Left cardiac atrium (tissue), 4 donors: ENCODE results near the gene EXOC3L1. TPM values are rescaled to one million over a fixed set of nuclear protein-coding genes. Genes with fewer than 3 reads are reported as not detected.
A peak's percentile ranks its signal among the peaks of the same experiment; 100 is the strongest.

Experiments
- ATAC-seq, 2 donors: fragments of 200-7000 bp; cut with Tn5 transposase; one replicate each; pipeline ENCODE4 v1.9.1; 2020; ENCODE audit warnings: mild to moderate bottlenecking in 2 of 2, moderate library complexity in 2 of 2
- DNase-seq: peaks from one replicate; pipeline ENCODE4 v3.0.0-alpha.2; 2020
- intact Hi-C, 2 donors: fragments of 100-400 bp; cut with DNase I; formaldehyde crosslinking; loops; one replicate each; pipeline versions ENCODE4 v1.14.1 to v1.15.1; 2022 to 2023
- total RNA-seq, 2 donors: library from RNA; stranded (reverse); fragmentation: NEBNext Ultra II Directional; extraction: Animal tissue kit (Norgen Biotek cat#: 25700); gene quantifications; one replicate each; pipeline ENCODE4 v1.2.1, GENCODE V29; 2021
- donor health status: DM: no; HTN: yes; CAD: no.
- donor health status: DM: no; HTN: yes; CAD: no; lungs with severe emphysema.
- donor health status: DM: yes; HTN: yes; CAD: no.
- donor health status: Dilated cardiomyopathy.

The EXOC3L1 gene
- total RNA-seq, 2 donors from 2014 or later = 1.9 to 2.0 TPM

DNA sequence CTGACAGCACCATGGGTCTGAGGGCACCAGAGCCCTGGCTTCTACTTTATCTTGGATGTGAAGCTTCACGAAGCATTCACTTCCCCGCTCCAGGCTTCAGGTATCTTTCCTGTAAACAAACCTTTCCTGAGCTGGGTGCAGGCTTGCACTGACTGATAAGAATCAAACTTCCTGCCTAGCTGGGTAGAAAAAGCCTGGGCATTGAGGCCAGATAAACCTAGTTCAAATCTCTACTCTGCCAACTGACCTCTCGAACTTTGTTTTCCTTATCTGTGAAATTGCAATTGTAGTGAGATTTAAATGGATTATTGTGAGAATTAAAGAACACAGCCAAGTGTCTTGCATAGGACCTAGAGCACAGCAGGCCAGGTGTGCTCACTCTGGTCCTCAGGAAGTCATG is 34.1 kb upstream of the EXOC3L1 start:
- ATAC-seq = no peak
- no peak for DNase-seq
- intact Hi-C loops = no loop called here

DNA sequence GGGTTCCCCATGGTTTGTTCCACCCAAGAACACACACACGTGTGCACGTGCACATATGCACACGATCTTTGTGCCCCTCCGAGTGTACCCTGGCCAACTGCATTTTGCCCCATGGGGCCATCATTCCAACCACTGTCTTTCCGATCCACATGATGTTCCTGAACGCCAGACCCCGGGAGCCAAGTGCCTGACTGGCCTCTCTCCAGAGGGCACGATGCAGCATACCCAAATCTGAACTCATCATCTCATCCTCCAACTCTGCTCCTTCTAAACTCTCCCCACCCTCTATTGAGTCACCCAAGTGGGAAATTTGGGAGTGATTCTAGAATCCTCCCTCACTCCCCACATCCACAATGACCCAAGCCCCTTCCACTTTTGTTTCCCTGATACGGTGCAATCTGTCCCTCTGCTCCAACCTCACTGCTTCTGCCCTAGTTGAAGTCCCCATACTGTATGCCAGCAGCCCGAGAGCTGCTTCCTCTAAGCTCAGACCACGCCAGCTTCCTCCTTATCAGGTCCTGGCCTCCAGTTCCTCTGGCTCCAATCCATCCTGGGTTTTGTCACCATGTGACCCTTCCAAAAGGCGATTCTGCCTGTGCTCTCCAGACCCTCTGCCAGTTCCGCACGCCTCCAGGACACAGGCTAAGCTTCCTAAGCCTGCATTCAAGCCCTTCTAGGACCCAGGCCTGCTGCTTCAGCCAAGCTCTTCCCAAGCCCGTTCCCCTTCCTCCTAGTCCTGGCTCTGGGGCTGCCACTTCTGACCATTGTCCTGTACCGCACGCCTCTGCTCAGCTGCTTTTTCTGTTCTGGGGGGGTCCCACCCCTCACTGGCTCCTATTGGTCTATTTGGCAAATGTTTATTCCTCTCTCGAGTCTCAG is 26.9 kb upstream of the EXOC3L1 start:
- peak; percentile 84 for DNase-seq
- ATAC-seq = peak; percentile 89 to 90
- intact Hi-C loops = no loop called here

DNA sequence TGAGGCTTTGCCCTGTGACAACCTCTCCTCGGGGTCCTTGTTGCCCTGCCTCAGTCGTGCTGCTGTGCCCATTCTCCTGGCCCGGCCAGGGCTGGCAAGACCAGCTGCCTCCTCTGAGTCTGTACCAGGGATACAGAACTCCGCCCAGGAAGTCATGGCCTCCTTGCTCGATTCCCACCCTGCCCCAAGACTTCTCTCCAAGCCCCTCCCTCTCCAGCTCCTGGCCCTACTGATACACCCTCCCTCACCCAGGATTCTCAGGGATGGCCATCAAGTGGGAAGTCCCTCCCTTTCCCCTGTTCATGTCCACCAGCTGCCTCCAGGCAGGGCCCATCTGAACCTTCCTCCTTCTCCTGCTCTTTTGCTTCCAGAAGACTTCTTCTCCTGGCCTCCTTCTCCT is 25.8 kb upstream of the EXOC3L1 start:
- ATAC-seq (no peak), DNase-seq (no peak)
- intact Hi-C loops = no loop called here

DNA sequence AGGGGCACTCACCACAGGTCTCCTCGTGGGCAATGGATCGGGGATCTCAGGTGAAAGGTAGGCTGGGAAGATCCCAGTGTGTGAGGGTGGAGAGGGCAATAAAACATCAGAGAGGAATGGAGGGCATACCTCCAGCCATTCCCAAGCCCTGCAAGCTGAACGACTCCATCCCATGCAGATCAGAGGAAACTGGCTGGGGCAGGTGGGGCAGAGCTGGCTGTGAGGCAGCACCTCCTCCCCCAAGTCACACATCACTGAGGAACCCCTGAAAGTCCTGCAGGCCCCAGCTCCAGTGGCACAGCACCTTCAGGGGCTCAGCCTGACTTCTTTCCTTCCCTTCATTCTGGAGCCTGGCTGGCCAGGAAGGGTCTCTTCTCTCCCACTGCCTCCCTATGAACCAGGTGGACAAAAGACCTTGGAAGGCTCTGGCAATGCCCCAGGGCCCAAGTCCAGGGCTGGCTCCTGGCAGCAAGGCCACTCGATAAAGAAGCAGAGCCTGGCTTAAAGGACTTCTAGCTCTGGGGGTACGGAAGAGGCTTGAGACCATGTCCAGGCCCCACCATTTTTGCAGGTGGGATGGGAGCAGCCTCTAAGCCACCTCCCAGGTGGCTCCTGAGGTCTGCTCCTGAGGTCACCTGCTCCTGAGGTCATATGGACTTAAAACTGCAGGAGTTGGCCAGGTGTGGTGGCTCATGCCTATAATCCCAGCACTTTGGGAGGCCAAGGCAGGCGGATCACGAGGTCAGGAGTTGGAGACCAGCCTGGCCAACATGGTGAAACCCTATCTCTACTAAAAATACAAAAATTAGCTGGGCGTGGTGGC is 23.5 kb upstream of the EXOC3L1 start:
- no peak for ATAC-seq
- intact Hi-C loops = no loop called here
- DNase-seq = no peak

DNA sequence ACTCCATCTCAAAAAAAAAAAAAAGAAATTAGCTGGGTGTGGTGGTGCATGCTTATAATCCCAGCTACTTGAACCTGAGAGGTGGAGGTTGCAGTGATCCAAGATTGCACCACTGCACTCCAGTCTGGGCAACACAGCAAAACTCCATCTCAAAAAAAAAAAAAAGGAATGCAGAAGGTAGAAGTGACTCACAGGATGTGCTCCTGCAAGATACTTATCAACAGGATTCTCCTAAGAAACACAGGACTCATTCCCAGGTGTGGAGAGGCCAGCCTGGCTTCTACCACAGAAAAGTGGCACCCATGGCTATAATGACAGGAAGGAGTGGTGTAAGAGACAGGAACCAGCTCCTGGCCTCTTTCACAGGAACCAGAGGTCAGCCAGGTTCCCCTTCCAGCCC is 22.8 kb upstream of the EXOC3L1 start:
- ATAC-seq (no peak), DNase-seq (no peak)
- intact Hi-C loops = no loop called here

DNA sequence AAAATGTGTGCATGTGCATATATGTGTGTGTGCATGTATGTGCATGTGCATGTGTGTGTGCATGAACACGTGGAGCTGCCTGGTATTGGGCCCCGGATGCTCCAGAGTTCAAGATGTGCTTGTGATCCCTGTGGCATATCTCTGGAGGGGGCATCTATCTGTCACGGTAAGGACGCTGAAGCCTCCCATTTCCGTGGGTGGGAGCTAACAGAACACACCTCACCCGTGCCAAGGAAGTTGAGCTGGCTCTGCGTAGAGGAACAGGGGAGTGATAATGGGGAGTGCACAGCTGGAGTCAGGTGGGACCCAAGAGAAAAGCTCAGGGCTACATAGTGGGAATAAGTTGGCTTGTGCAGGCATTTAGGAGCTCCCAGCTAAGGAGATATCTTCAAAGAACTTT is 21.7 kb upstream of the EXOC3L1 start:
- no peak for DNase-seq

DNA sequence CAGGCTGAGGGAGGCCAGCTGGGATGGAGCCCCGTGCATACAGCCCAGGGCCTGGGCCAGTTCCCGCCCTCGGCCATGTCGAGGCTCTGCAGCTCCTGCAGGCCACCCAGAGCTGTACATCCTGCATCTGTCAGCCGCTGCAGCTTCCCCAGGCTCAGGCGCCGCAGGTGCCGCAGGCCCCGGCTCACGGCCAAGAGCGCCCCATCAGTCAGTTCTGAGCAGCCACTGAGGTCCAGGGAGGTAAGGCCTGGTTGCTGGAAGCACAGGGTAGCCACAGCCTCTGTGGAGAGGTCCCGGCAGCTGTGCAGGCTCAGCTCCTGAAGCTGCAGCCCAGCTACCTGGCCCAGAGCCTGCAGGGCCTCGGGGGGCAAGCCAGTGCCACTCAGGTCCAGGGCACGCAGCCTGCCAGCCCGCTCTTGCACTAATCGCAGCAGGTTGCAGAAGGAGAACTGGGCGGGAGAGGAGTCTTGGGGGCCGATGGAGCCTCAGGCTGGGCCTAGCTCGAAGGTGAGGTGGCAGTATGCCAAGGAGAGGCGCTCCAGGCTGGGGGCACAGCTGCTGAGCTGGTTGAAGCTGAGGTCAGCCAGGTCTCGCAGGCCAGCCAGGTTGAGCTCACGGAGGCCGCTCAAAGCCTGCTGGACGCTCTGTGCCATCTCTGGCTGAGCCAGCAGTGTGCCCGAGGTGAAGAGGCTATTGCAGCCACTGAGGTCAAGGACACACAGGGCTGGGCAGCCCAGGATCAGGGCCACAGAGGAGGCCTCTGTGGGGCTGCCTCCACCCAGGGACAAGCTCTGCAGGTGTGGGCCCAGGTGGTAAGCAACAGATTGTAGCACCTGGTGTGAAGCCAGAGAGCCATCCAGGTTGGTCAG is 20.4 kb upstream of the EXOC3L1 start:
- DNase-seq (no peak), ATAC-seq (peak in 1 of 2 donors; percentile 20)
- intact Hi-C loops = no loop called here

More for the DNA sequence above, 21.7 kb upstream of the EXOC3L1 start:
- no peak for ATAC-seq
- intact Hi-C loops = no loop called here

DNA sequence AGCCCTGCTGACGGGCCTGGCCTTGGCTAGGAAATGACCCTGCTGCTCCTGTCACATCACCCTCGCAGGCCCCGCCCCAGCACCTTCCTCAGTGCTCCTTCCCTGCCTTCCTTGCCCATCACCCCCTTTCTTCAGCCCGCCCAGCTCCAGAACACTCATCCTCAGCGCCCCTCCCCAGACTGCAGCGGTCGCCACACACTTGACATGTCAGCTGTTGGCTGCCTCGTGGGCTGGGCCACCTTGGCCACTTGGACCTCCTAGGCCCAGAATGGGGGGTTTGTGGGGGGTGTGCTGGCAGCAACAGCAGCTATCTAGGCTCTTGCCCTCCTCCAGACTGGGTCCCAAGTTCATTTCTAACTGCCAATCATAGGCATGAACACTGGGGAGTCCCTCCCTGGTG is 19.6 kb upstream of the EXOC3L1 start:
- DNase-seq (no peak), ATAC-seq (no peak)
- intact Hi-C loops = no loop called here

DNA sequence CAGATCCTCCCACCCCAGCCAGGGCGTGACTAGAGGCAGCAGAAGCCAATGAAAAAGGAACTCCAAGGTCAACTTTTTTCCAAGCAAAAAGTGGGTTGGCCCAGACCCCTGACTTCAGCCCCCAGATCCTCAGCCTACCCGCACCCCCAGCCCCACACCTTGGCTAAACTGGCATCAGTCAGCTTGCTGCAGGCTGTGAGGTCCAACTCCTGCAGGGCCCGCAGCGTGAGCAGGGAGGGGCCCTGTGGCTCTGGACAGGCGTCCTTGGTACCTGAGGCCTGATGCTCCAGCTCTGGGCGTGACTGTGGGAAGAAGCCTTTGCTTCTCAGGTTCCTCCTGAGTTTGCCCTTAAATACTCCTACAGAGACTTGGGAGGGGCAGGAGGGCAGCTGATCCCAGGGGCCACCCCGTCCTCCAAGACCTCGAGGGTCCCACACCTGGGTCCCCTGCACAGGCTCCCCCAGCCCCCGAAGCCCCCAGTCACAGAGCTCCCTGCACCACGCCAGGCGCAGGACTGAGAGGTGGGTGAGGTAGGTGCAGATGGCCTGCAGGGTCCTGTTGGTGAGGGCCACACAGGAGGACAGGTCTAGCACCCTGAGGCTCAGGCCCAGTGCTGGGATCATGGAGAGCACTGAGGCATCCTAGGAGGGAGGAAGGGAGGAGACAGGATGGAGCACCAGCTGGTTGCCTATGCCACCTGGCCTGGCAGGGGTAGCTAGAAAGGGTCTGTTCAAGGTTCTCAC is 18.4 kb upstream of the EXOC3L1 start:
- ATAC-seq (no peak), DNase-seq (no peak)
- intact Hi-C loops = no loop called here

DNA sequence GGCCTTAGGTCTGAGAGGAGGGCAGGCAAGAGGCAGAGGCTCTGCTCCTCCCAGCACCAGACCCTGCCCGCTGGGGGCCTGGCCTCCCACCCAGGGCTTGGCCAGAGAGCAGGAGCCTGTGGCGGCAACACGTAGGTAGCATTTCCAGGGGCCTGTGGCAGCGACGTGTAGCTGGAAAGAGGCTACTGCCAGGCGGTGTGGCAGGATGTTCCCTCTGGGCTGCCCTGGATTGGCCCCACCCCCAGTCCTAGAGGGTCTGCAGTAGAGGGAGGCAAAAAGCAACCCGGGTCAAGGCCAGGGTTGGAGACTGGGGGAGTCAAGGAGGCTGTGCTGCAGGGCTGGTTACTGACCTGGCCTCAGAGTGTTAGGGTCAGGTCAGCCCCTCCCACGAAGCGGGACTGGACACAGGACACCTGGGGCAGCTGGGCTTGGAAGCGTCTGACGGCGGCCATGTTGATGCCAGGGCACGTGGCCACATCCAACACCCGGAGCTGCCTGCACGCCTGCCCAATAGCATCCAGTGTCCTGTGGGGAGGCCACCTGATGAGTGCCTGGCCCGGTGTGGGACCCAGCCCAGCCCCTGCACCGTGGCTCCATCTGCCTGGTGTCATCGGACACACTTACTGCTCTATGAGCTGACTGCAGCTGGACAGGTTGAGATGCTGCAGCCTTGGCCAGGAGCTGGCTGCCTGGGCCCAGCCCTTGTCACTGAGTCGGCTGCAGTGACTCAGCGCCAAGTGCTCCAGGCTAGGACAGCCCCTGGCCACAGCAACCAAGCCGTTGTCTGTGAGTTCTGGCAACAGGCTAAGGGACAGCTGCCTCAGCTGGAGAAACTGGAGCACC is 17.5 kb upstream of the EXOC3L1 start:
- intact Hi-C loops = no loop called here
- ATAC-seq (peak in 1 of 2 donors; percentile 13), DNase-seq (no peak)

DNA sequence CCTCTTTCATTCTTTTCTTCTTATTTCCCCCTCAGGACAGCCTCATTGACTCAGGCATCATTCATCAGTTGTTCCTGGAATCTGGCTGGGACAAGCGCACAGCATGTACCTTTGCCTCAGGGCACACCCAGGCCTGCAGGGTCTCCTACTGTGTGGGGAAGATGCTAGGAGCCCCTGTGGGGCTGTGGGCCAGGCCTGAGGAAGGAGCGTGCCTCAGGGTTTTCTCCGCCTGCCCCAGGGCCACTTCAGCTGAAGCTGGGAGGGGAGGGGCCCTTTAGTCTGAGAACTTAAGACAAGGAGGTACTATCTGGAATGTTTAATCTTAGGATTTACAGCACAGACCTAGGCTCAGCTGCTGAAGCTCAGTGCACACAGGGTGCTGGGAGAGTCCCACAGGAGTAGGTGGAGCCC is 16.9 kb upstream of the EXOC3L1 start:
- ATAC-seq (no peak), DNase-seq (no peak)
- intact Hi-C loops = no loop called here

DNA sequence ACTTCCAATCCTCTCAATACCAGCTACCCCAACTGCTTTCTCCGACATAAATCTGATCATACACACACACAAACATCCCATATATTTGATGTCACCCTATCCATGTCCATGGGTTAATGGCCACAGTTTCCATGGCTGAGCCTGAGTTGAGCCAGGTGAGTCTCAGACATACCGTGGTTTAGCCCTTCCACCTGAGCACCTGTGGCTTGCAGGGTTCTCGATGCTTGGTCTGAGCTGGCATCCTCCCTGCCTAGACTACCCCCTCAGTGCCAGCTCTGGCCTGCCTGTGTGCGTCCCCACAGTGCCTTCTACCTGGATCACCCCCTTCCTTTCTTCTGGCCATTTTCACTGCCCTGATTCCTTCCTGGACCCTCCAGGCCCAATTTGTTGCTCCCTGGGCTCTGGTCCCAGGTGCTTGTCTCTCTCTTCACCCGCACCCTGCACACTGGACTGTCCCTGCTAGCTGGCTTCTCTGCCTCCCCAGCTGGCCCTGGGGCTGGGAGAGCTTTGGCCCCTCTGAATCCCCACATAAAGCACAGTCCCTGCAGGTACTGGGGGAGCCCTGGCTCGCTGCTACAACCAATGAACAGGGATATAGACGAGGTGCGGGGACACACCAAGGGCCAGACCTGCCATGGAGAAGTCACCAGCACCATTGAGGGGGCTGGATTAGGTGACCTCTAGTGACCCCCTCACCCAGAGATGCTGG is 16.3 kb upstream of the EXOC3L1 start:
- ATAC-seq (no peak), DNase-seq (no peak)

DNA sequence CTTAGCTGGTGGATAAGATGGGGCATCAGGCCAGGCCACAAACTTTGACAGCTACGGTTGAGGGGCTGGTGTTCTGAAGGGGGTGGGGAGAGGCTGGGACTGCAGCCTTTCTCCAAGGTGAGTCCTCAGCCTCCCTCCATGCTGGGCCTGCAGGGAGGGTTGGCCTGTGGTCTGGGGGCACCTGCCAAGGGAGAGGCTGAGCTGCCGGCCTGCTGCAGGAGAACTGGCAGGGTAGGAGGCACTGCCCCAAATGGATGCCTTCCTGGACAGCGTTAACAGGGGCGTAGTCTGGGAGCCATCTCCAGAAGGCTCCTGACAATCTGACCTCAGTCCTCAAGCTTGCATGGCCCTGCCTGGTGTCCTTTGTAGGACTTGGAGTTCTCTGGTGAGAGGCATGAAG is 14.1 kb upstream of the EXOC3L1 start:
- intact Hi-C loops = no loop called here
- ATAC-seq (no peak), DNase-seq (no peak)

More for the DNA sequence above, 16.3 kb upstream of the EXOC3L1 start:
- intact Hi-C loops = no loop called here

DNA sequence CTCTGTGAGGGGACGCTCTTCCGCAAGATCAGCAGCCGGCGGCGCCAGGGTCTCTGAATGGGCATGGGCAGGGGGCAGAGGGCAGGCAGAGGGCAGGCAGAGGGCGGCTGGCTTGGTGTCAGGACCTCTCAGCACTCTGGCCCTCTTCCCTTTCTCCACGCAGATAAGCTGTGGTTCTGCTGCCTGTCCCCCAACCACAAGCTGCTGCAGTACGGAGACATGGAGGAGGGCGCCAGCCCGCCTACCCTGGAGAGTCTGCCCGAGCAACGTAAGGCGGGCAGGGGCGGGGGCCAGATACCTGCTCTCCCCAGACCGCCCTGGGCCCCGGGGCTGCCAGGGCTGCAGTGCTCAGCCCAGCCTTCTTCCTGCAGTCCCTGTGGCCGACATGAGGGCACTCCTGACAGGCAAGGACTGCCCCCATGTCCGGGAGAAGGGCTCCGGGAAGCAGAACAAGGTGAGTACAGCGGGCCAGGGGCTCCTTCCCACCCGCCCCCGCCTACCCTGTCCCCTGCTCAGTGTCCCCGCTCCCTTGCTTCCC is 13.1 kb upstream of the EXOC3L1 start:
- no peak for DNase-seq
- ATAC-seq = no peak
- intact Hi-C loops = no loop called here

DNA sequence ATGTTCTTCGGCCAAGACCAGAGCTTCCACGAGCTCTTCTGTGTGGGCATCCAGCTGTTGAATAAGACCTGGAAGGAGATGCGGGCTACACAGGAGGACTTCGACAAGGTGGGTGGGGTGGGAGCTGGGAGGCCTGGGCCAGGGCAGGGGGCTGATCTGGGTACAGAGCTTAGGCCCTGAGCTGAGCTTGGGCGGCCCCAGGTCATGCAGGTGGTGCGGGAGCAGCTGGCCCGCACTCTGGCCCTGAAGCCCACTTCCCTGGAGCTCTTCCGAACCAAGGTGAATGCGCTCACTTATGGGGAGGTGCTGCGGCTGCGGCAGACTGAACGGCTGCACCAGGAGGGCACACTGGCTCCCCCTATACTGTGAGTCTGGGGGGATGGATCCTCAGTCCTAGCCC is 12.5 kb upstream of the EXOC3L1 start:
- DNase-seq (no peak), ATAC-seq (no peak)
- intact Hi-C loops = no loop called here

DNA sequence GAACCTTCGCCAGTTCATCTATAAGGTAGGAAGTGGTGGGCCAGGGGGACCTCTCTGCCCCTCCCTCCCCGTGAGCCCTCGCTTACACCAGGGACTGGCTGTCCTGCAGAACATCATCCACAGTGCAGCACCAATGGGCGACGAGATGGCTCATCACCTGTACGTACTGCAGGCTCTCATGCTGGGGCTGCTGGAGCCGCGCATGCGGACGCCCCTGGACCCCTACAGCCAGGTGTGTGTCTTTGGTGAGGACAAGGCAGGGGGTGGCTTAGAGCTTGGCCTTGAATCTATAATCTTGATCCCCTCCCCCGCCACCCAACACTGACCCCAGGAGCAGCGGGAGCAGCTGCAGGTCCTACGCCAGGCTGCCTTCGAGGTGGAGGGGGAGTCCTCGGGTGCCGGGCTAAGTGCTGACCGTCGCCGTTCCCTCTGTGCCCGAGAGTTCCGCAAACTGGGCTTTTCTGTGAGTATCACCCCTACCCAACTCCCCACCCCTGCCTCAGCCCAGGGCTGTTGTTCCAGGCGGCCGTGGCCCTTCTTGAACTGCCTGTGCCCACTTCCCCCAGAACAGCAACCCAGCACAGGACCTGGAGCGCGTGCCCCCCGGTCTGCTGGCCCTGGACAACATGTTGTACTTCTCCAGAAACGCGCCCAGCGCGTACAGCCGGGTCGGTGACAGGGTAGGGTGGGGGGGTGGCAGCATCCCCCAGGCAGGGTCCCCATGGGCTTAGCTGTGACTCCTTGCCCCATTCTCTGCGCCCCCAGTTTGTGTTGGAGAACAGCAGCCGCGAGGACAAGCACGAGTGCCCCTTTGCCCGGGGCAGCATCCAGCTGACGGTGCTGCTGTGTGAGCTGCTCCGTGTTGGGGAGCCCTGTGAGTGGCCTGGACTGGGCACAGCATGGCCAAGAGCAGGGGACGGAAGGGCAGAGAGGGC is 11.7 kb upstream of the EXOC3L1 start:
- ATAC-seq (no peak), DNase-seq (no peak)
- intact Hi-C loops = no loop called here
